Panc1 (cell line): ENCODE data around the gene CCND1.

Source experiments
- SIN3A ChIP-seq: IDR thresholded peaks from 2 replicates; pipeline ENCODE4 v1.6.1; 2012; ENCODE audit warnings: low read depth, mild to moderate bottlenecking, low read length, moderate library complexity, borderline replicate concordance; ENCODE audit not compliant: insufficient read depth
- TF ChIP-seq, protein P1 (sequence below): fragments of 450-650 bp; IDR thresholded peaks from 2 replicates; pipeline ENCODE4 v1.5.1; 2017; ENCODE audit warnings: mild to moderate bottlenecking

DNA sequence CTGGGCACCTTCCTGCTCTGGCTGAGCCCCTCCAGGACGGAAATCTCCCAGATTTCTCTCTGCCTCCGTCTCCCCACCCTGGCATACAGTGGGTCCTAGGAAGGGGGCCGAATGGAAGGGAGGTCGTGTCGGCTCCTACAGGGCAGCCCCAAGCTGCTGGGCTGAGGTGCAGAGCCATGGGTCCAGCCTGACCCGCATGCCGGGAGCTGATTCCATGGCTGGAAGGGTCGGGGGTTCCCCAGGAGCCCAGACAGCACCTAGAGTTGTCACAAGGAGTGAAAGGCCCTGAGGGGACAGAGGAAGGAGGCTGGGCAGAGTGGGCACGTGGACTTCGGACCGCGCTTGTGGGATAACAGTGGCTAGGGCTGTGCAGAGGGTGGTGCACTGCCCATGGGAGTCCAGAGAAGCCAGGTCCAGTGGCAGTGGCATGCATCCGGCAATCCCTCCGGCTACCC is 16.5 kb downstream of the CCND1 start:
- TF ChIP-seq, protein P1, sequence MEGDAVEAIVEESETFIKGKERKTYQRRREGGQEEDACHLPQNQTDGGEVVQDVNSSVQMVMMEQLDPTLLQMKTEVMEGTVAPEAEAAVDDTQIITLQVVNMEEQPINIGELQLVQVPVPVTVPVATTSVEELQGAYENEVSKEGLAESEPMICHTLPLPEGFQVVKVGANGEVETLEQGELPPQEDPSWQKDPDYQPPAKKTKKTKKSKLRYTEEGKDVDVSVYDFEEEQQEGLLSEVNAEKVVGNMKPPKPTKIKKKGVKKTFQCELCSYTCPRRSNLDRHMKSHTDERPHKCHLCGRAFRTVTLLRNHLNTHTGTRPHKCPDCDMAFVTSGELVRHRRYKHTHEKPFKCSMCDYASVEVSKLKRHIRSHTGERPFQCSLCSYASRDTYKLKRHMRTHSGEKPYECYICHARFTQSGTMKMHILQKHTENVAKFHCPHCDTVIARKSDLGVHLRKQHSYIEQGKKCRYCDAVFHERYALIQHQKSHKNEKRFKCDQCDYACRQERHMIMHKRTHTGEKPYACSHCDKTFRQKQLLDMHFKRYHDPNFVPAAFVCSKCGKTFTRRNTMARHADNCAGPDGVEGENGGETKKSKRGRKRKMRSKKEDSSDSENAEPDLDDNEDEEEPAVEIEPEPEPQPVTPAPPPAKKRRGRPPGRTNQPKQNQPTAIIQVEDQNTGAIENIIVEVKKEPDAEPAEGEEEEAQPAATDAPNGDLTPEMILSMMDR: no peak
- no peak for TF ChIP-seq SIN3A
